GM12878 (cell line): ENCODE results near the gene TK2.

Source experiments
- CREM ChIP-seq: IDR thresholded peaks from 2 replicates; pipeline ENCODE4 v1.6.1; 2014; ENCODE audit warnings: antibody characterized with exemption, low read depth
- KDM1A ChIP-seq: fragments of 200-600 bp; sonication (generic); IDR thresholded peaks from 2 replicates; pipeline ENCODE4 v1.6.1; 2016; ENCODE audit warnings: borderline replicate concordance
- MXI1 ChIP-seq: fragments of 150-350 bp; IDR thresholded peaks from 2 replicates; pipeline ENCODE4 v1.6.1; 2011; ENCODE audit warnings: low read depth, mild to moderate bottlenecking, inconsistent platforms, low read length, improper control_type of control experiment
- POLR2A ChIP-seq: IDR thresholded peaks from 2 replicates; pipeline ENCODE4 v1.6.1; 2011; ENCODE audit warnings: low read depth, mild to moderate bottlenecking, low read length
- POLR2AphosphoS5 ChIP-seq: IDR thresholded peaks from 2 replicates; pipeline ENCODE4 v1.6.1; 2011; ENCODE audit warnings: mild to moderate bottlenecking, low read length, inconsistent platforms
- TF ChIP-seq, protein P1 (sequence below), 3 experiments: IDR thresholded peaks in 2 of 3; conservative IDR thresholded peaks in 1 of 3; 2 replicates each; pipeline ENCODE4 v1.5.1; 2011; ENCODE audit warnings: low read depth in 3 of 3, low read length in 3 of 3, mild to moderate bottlenecking in 3 of 3, control low read depth in 2 of 3, moderate library complexity in 2 of 3, inconsistent platforms in 1 of 3, mixed read lengths in 1 of 3; ENCODE audit not compliant: control insufficient read depth in 2 of 3, insufficient read depth in 1 of 3; ENCODE audit errors: extremely low read depth in 1 of 3
- TF ChIP-seq, protein P2 (sequence below): IDR thresholded peaks from 2 replicates; pipeline ENCODE4 v1.6.1; 2012; ENCODE audit warnings: mild to moderate bottlenecking, low read depth, low read length
- TF ChIP-seq, protein P3 (sequence below): fragments of 150-350 bp; IDR thresholded peaks from 2 replicates; pipeline ENCODE4 v1.6.1; 2016; ENCODE audit warnings: low read depth, low read length

DNA sequence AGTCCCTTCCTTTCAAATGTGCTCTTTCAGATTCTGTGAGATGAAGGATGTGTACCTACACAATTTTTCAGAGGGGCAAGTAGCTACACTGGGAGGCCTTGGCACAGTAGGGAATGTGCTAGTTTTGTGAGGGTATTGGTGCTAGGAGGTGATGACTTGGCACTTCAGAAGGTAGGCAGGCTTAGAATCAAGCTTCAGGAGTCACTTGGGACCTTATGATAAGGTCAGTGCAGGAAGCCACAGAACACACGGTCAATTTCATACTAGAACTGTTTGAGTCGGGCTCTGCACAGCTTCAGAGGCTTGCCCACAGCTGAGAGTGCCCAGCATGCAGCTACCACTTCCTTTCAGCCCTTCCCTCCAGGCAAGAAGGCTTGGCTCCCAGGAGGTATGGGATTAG is 22.4 kb upstream of the TK2 start:
- TF ChIP-seq, protein P1, sequence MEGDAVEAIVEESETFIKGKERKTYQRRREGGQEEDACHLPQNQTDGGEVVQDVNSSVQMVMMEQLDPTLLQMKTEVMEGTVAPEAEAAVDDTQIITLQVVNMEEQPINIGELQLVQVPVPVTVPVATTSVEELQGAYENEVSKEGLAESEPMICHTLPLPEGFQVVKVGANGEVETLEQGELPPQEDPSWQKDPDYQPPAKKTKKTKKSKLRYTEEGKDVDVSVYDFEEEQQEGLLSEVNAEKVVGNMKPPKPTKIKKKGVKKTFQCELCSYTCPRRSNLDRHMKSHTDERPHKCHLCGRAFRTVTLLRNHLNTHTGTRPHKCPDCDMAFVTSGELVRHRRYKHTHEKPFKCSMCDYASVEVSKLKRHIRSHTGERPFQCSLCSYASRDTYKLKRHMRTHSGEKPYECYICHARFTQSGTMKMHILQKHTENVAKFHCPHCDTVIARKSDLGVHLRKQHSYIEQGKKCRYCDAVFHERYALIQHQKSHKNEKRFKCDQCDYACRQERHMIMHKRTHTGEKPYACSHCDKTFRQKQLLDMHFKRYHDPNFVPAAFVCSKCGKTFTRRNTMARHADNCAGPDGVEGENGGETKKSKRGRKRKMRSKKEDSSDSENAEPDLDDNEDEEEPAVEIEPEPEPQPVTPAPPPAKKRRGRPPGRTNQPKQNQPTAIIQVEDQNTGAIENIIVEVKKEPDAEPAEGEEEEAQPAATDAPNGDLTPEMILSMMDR (IDR thresholded peaks at IDR 0.05 in 2 of 3, conservative IDR thresholded peaks at IDR 0.05 in 1 of 3; ENCODE audit: control insufficient read depth in 2 of 3, extremely low read depth in 1 of 3, insufficient read depth in 1 of 3, low read depth in 3 of 3, low read length in 3 of 3): no peak
- TF ChIP-seq POLR2AphosphoS5 (no peak), POLR2A (no peak), MXI1 (no peak), KDM1A (no peak), CREM (no peak)
- TF ChIP-seq, protein P2, sequence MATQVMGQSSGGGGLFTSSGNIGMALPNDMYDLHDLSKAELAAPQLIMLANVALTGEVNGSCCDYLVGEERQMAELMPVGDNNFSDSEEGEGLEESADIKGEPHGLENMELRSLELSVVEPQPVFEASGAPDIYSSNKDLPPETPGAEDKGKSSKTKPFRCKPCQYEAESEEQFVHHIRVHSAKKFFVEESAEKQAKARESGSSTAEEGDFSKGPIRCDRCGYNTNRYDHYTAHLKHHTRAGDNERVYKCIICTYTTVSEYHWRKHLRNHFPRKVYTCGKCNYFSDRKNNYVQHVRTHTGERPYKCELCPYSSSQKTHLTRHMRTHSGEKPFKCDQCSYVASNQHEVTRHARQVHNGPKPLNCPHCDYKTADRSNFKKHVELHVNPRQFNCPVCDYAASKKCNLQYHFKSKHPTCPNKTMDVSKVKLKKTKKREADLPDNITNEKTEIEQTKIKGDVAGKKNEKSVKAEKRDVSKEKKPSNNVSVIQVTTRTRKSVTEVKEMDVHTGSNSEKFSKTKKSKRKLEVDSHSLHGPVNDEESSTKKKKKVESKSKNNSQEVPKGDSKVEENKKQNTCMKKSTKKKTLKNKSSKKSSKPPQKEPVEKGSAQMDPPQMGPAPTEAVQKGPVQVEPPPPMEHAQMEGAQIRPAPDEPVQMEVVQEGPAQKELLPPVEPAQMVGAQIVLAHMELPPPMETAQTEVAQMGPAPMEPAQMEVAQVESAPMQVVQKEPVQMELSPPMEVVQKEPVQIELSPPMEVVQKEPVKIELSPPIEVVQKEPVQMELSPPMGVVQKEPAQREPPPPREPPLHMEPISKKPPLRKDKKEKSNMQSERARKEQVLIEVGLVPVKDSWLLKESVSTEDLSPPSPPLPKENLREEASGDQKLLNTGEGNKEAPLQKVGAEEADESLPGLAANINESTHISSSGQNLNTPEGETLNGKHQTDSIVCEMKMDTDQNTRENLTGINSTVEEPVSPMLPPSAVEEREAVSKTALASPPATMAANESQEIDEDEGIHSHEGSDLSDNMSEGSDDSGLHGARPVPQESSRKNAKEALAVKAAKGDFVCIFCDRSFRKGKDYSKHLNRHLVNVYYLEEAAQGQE: no peak
- TF ChIP-seq, protein P3, sequence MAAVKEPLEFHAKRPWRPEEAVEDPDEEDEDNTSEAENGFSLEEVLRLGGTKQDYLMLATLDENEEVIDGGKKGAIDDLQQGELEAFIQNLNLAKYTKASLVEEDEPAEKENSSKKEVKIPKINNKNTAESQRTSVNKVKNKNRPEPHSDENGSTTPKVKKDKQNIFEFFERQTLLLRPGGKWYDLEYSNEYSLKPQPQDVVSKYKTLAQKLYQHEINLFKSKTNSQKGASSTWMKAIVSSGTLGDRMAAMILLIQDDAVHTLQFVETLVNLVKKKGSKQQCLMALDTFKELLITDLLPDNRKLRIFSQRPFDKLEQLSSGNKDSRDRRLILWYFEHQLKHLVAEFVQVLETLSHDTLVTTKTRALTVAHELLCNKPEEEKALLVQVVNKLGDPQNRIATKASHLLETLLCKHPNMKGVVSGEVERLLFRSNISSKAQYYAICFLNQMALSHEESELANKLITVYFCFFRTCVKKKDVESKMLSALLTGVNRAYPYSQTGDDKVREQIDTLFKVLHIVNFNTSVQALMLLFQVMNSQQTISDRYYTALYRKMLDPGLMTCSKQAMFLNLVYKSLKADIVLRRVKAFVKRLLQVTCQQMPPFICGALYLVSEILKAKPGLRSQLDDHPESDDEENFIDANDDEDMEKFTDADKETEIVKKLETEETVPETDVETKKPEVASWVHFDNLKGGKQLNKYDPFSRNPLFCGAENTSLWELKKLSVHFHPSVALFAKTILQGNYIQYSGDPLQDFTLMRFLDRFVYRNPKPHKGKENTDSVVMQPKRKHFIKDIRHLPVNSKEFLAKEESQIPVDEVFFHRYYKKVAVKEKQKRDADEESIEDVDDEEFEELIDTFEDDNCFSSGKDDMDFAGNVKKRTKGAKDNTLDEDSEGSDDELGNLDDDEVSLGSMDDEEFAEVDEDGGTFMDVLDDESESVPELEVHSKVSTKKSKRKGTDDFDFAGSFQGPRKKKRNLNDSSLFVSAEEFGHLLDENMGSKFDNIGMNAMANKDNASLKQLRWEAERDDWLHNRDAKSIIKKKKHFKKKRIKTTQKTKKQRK: no peak
